ENCODE measurements around the gene SSX4B. TPM values are rescaled to one million over a fixed set of nuclear protein-coding genes. Genes with fewer than 3 reads are reported as not detected.
"Not testable (repeated sequence)": the region's sequence is repeated elsewhere in the genome, so short reads cannot be mapped to it uniquely, and the experiment has no call there.

The SSX4B gene
- total and polyA plus RNA-seq, 2 donors (not counting 1 experiment from before 2014, with no cell fraction given): not detected

- not testable (repeated sequence) for DNase-seq (ENCODE audit: low read depth in 2 of 2); H3K4me1 ChIP-seq (ENCODE audit: control insufficient read depth, extremely low read depth, insufficient read depth, low read length); H4K20me1 ChIP-seq (ENCODE audit: control insufficient read depth, extremely low read depth, insufficient read depth, low read length); H3K27me3 ChIP-seq (ENCODE audit: control insufficient read depth, insufficient read depth, low read length); H3K27ac ChIP-seq (ENCODE audit: insufficient read depth, low read length); H2AFZ ChIP-seq (ENCODE audit: low read length); H3K4me2 ChIP-seq (ENCODE audit: extremely low read depth, insufficient read depth, low read length); H3K36me3 ChIP-seq (ENCODE audit: control insufficient read depth, insufficient read depth, low read length); H3K9ac ChIP-seq (ENCODE audit: insufficient read depth, low read length); H3K4me3 ChIP-seq (replicated peaks in 1 of 4; ENCODE audit: control extremely low read depth in 1 of 4, insufficient read depth in 1 of 4, low read depth in 3 of 4, low read length in 4 of 4); H3K9me3 ChIP-seq (ENCODE audit: control insufficient read depth, insufficient read depth, low read depth, low read length); H3K79me2 ChIP-seq (ENCODE audit: control insufficient read depth, insufficient read depth, low read length)
Observed at GRCh38 chrX:48359281-48359680, 52.5 kb downstream of the SSX4B start.

GRCh38 chrX:48357681-48358080 lies 54.1 kb downstream of the SSX4B start:
- Histone ChIP-seq H2AFZ (ENCODE audit: low read length) (no peak overlapping the region), H3K4me3 (replicated peaks in 1 of 4; ENCODE audit: control extremely low read depth in 1 of 4, insufficient read depth in 1 of 4, low read depth in 3 of 4, low read length in 4 of 4) (no peak overlapping the region), H3K9me3 (ENCODE audit: control insufficient read depth, insufficient read depth, low read depth, low read length) (no peaks in the 10 kb centered on the region), H4K20me1 (ENCODE audit: control insufficient read depth, extremely low read depth, insufficient read depth, low read length) (no peaks in the 10 kb centered on the region), H3K4me2 (ENCODE audit: extremely low read depth, insufficient read depth, low read length) (no peak overlapping the region), H3K9ac (ENCODE audit: insufficient read depth, low read length) (no peak overlapping the region), H3K4me1 (ENCODE audit: control insufficient read depth, extremely low read depth, insufficient read depth, low read length) (no peaks in the 10 kb centered on the region), H3K36me3 (ENCODE audit: control insufficient read depth, insufficient read depth, low read length) (no peaks in the 10 kb centered on the region), H3K27me3 (ENCODE audit: control insufficient read depth, insufficient read depth, low read length) (no peaks in the 10 kb centered on the region), H3K27ac (ENCODE audit: insufficient read depth, low read length) (no peak overlapping the region), H3K79me2 (ENCODE audit: control insufficient read depth, insufficient read depth, low read length) (no peaks in the 10 kb centered on the region)
- DNase-seq (ENCODE audit: low read depth in 2 of 2): no peak
- TF ChIP-seq EZH2 (IDR thresholded peaks at IDR 0.05; ENCODE audit: low read length, missing control alignments) (no peak), CTCF (conservative IDR thresholded peaks at IDR 0.05 in 1 of 2, IDR thresholded peaks at IDR 0.05 in 1 of 2; ENCODE audit: low read depth in 1 of 2, low read length in 2 of 2) (no peak)

- H3K27ac ChIP-seq (ENCODE audit: insufficient read depth, low read length); H2AFZ ChIP-seq (ENCODE audit: low read length); DNase-seq (ENCODE audit: low read depth in 2 of 2); H3K79me2 ChIP-seq (ENCODE audit: control insufficient read depth, insufficient read depth, low read length); H3K9me3 ChIP-seq (ENCODE audit: control insufficient read depth, insufficient read depth, low read depth, low read length); H3K27me3 ChIP-seq (ENCODE audit: control insufficient read depth, insufficient read depth, low read length); H3K4me2 ChIP-seq (ENCODE audit: extremely low read depth, insufficient read depth, low read length); H3K4me3 ChIP-seq (replicated peaks in 1 of 4; ENCODE audit: control extremely low read depth in 1 of 4, insufficient read depth in 1 of 4, low read depth in 3 of 4, low read length in 4 of 4); H3K9ac ChIP-seq (ENCODE audit: insufficient read depth, low read length); H4K20me1 ChIP-seq (ENCODE audit: control insufficient read depth, extremely low read depth, insufficient read depth, low read length); H3K36me3 ChIP-seq (ENCODE audit: control insufficient read depth, insufficient read depth, low read length); H3K4me1 ChIP-seq (ENCODE audit: control insufficient read depth, extremely low read depth, insufficient read depth, low read length): not testable (repeated sequence)
Observed at GRCh38 chrX:48356315-48357094, 55.3 kb downstream of the SSX4B start, which contains the start of gene SSX3. Gene SSX3, minus strand, starts transcription at chrX:48356703. Its CDS starts 1,454 bp downstream, at chrX:48355249.

Other genes starting within 250 kb of the SSX4B start
- gene SSX5, start 215.2 kb downstream of the SSX4B start, total RNA-seq: not detected in 2 replicates
- not detected in 2 replicates for gene SSX5, start 215.2 kb downstream of the SSX4B start, polyA plus RNA-seq
- not detected in 2 replicates for gene SSX1, start 156.6 kb downstream of the SSX4B start, total RNA-seq
- not detected in 2 replicates for gene SSX1, start 156.6 kb downstream of the SSX4B start, polyA plus RNA-seq
- gene SSX3, start 55.3 kb downstream of the SSX4B start, total RNA-seq: not detected in 2 replicates
- gene SSX3, start 55.3 kb downstream of the SSX4B start, polyA plus RNA-seq: not detected in 2 replicates
- not detected in 2 replicates for gene SSX4, start 28.4 kb downstream of the SSX4B start, total RNA-seq
- gene SSX4, start 28.4 kb downstream of the SSX4B start, polyA plus RNA-seq: not detected in 2 replicates
- gene SLC38A5, start 58.3 kb upstream of the SSX4B start, total RNA-seq: 21.5 and 21.8 TPM in 2 replicates
- gene SLC38A5, start 58.3 kb upstream of the SSX4B start, polyA plus RNA-seq: 8.3 and 35.0 TPM in 2 replicates
- gene FTSJ1, start 64.2 kb upstream of the SSX4B start, total RNA-seq: 22.6 and 29.4 TPM in 2 replicates
- gene FTSJ1, start 64.2 kb upstream of the SSX4B start, polyA plus RNA-seq: 30.2 and 38.0 TPM in 2 replicates
- gene PORCN, start 97.0 kb upstream of the SSX4B start, total RNA-seq: 6.2 and 11.4 TPM in 2 replicates
- gene PORCN, start 97.0 kb upstream of the SSX4B start, polyA plus RNA-seq: 5.4 and 6.0 TPM in 2 replicates
- gene EBP, start 109.8 kb upstream of the SSX4B start, total RNA-seq: 30.8 and 93.5 TPM in 2 replicates
- gene EBP, start 109.8 kb upstream of the SSX4B start, polyA plus RNA-seq: 61.0 and 68.2 TPM in 2 replicates
- 3.9 and 5.1 TPM in 2 replicates for gene TBC1D25, start 127.8 kb upstream of the SSX4B start, total RNA-seq
- gene TBC1D25, start 127.8 kb upstream of the SSX4B start, polyA plus RNA-seq: 8.5 and 9.4 TPM in 2 replicates
- 39.8 and 52.7 TPM in 2 replicates for gene RBM3, start 162.5 kb upstream of the SSX4B start, total RNA-seq
- 422 and 464 TPM in 2 replicates for gene RBM3, start 162.5 kb upstream of the SSX4B start, polyA plus RNA-seq
- 98.4 and 99.7 TPM in 2 replicates for gene WDR13, start 185.5 kb upstream of the SSX4B start, total RNA-seq
- 41.2 and 47.4 TPM in 2 replicates for gene WDR13, start 185.5 kb upstream of the SSX4B start, polyA plus RNA-seq

Measured in fibroblast of lung (primary cell).